Stimulated activated naive CD4-positive, alpha-beta T cell (primary cell): ENCODE data around the gene COTL1.

ENCODE experiments used
- DNase-seq, 6 experiments: peaks; one replicate each; lab custom pipeline; 2025; lab: John Stamatoyannopoulos, UW

COTL1 gene

GRCh38 chr16:84614623-84614967 is 3.3 kb downstream of the COTL1 start:
- no peak for DNase-seq

GRCh38 chr16:84614073-84614459 is 3.8 kb downstream of the COTL1 start:
- no peak for DNase-seq

GRCh38 chr16:84613408-84614072 is 4.3 kb downstream of the COTL1 start:
- DNase-seq = no peak

- DNase-seq = no peak
These were observed 5.2 kb downstream of the COTL1 start for GRCh38 chr16:84612686-84613085.

- DNase-seq = no peak
These were observed 6.8 kb downstream of the COTL1 start for GRCh38 chr16:84611041-84611440.

GRCh38 chr16:84610376-84610775 is 7.5 kb downstream of the COTL1 start:
- no peak for DNase-seq

- DNase-seq = no peak
These were observed 8.2 kb downstream of the COTL1 start for GRCh38 chr16:84609563-84610177.

- DNase-seq = peak in 1 of 6 experiments; percentile 12
These were observed 9.6 kb downstream of the COTL1 start for GRCh38 chr16:84608282-84608681.

GRCh38 chr16:84607694-84608093 is 10.2 kb downstream of the COTL1 start:
- peak in 2 of 6 experiments; percentile 18 to 34 for DNase-seq

GRCh38 chr16:84607061-84607460 is 10.8 kb downstream of the COTL1 start:
- DNase-seq = no peak

GRCh38 chr16:84606081-84606875 is 11.6 kb downstream of the COTL1 start:
- DNase-seq = peak in 1 of 6 experiments; percentile 11

GRCh38 chr16:84605339-84605848 is 12.5 kb downstream of the COTL1 start:
- DNase-seq = no peak

GRCh38 chr16:84604477-84605013 is 13.3 kb downstream of the COTL1 start:
- DNase-seq = no peak

GRCh38 chr16:84603940-84604339 is 13.9 kb downstream of the COTL1 start:
- DNase-seq = no peak

GRCh38 chr16:84603140-84603816 is 14.6 kb downstream of the COTL1 start:
- no peak for DNase-seq

- DNase-seq = peak in 4 of 6 experiments; percentile 15 to 62 (median 44)
These were observed 17.3 kb downstream of the COTL1 start for GRCh38 chr16:84600343-84601229.

GRCh38 chr16:84599521-84600202 is 18.2 kb downstream of the COTL1 start:
- DNase-seq = peak in 5 of 6 experiments; percentile 10 to 65 (median 27)

- peak in 1 of 6 experiments; percentile 9 for DNase-seq
These were observed 19.5 kb downstream of the COTL1 start for GRCh38 chr16:84598360-84598759.

- peak in 3 of 6 experiments; percentile 11 to 50 (median 15) for DNase-seq
These were observed 19.9 kb downstream of the COTL1 start for GRCh38 chr16:84597931-84598351.

GRCh38 chr16:84597528-84597896 is 20.4 kb downstream of the COTL1 start:
- peak in 1 of 6 experiments; percentile 50 for DNase-seq
